Mucosa of descending colon (tissue), 3 donors: ENCODE data around the gene MRPS35. TPM values are rescaled to one million over a fixed set of nuclear protein-coding genes. Genes with fewer than 3 reads are reported as not detected.

Source experiments
- ATAC-seq: fragments of 200-7000 bp; cut with Tn5 transposase; one replicate; pipeline ENCODE4 v1.9.1; 2020; ENCODE audit warnings: mild to moderate bottlenecking, moderate library complexity
- DNase-seq, 3 donors: peaks; one replicate each; pipeline ENCODE4 v3.0.0-alpha.2; 2020
- H3K36me3 ChIP-seq: fragments of 200-600 bp; one replicate; pipeline ENCODE4 v1.8.0; 2021; ENCODE audit warnings: low read depth, mild to moderate bottlenecking
- H3K4me1 ChIP-seq: fragments of 200-600 bp; one replicate; pipeline ENCODE4 v1.8.0; 2021; ENCODE audit warnings: low read depth, mild to moderate bottlenecking
- H3K4me3 ChIP-seq: fragments of 200-600 bp; one replicate; pipeline ENCODE4 v1.8.0; 2021; ENCODE audit warnings: mild to moderate bottlenecking
- H3K9me3 ChIP-seq: fragments of 200-600 bp; one replicate; pipeline ENCODE4 v1.8.0; 2021; ENCODE audit warnings: mild to moderate bottlenecking
- intact Hi-C, 2 donors: fragments of 100-400 bp; cut with DNase I in 1 of 2; cut with micrococcal nuclease in 1 of 2; formaldehyde crosslinking; loops; one replicate each; pipeline versions ENCODE4 v1.11.0 to v1.11.1; 2022; cut with DNase I, micrococcal nuclease
- total RNA-seq, 3 donors: library from RNA; stranded (reverse); fragmentation: NEBNext Ultra II Directional in 2 of 3; extraction: Animal tissue kit (Norgen Biotek cat#: 25700) in 2 of 3; gene quantifications; one replicate each; pipeline versions ENCODE4 v1.2.1 to v1.2.4, GENCODE V29; 2021 to 2023
- TF ChIP-seq, protein P1 (sequence below): fragments of 200-600 bp; IDR thresholded peaks from one replicate; pipeline ENCODE4 v1.8.0; 2022; ENCODE audit warnings: antibody characterized with exemption, mild to moderate bottlenecking
- donor health status: DM: no; HTN: no; CAD: no; lungs with moderate emphysema.
- donor health status: DM: no; HTN: no; CAD: no.
- donor health status: DM: no; HTN: yes; CAD: no.

Gene MRPS35
- total RNA-seq, 3 donors from 2014 or later, result 50.2 to 72.6 (median 67.3) TPM

DNA sequence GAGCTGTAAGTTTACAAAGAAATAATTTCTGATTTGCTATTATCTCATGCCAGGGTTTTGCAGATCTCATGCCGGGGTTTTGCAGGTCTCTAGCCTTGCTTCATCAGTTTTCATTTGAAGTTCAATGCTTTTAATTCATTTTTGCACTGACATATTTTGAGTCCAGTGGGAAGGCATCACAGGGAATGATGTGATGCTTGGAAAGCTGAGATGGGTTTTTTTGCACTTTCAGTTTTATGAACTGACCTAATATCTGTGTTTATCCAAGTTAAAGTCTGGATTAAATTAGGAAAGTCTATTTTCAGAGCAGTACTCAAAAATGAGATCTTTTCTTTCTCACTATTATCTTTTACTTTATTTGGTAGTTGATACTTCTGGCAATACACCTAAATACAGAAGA lies 38.0 kb upstream of the MRPS35 start:
- H3K4me3 ChIP-seq, result no peak overlapping the region
- H3K9me3 ChIP-seq, result no peaks in the 10 kb centered on the region
- ATAC-seq (no peak), DNase-seq (no peak)
- H3K4me1 ChIP-seq, result no peaks in the 10 kb centered on the region
- intact Hi-C loops, result no loop called here
- no peaks in the 10 kb centered on the region for H3K36me3 ChIP-seq
- TF ChIP-seq, protein P1, sequence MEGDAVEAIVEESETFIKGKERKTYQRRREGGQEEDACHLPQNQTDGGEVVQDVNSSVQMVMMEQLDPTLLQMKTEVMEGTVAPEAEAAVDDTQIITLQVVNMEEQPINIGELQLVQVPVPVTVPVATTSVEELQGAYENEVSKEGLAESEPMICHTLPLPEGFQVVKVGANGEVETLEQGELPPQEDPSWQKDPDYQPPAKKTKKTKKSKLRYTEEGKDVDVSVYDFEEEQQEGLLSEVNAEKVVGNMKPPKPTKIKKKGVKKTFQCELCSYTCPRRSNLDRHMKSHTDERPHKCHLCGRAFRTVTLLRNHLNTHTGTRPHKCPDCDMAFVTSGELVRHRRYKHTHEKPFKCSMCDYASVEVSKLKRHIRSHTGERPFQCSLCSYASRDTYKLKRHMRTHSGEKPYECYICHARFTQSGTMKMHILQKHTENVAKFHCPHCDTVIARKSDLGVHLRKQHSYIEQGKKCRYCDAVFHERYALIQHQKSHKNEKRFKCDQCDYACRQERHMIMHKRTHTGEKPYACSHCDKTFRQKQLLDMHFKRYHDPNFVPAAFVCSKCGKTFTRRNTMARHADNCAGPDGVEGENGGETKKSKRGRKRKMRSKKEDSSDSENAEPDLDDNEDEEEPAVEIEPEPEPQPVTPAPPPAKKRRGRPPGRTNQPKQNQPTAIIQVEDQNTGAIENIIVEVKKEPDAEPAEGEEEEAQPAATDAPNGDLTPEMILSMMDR, result no peak

DNA sequence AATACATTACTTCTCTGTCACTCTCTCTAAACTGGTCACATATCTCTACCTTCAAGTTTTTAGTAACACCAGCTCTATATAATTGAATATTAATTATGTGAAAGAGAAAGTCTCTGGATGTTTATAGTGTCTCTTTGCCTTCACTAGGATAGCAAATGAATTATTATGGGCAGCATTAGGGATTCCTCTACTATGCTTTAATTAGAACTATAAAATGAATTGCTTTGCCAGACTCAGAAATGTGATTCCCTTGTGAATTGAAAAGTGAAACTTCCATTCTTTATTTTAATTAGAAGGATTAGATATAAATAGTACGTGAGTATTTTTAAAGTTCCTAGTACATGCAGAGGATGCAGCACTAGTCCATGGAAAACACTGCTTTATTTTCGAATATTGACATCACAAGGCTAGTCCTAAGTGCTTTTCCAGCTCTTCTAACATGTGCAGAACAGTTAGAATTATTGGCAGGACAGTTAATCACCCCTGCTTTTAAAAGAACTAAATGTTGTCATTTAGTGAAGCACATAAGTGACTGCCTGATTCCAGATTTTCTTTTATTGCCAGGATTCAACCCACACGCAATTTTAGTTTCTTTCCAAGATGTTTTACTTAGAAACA lies 37.4 kb upstream of the MRPS35 start:
- Histone ChIP-seq H3K4me1 (no peaks in the 10 kb centered on the region), H3K4me3 (no peak overlapping the region), H3K9me3 (no peaks in the 10 kb centered on the region), H3K36me3 (no peaks in the 10 kb centered on the region)
- TF ChIP-seq, protein P1, result no peak
- intact Hi-C loops, result no loop called here
- DNase-seq, result no peak
- ATAC-seq, result no peak

DNA sequence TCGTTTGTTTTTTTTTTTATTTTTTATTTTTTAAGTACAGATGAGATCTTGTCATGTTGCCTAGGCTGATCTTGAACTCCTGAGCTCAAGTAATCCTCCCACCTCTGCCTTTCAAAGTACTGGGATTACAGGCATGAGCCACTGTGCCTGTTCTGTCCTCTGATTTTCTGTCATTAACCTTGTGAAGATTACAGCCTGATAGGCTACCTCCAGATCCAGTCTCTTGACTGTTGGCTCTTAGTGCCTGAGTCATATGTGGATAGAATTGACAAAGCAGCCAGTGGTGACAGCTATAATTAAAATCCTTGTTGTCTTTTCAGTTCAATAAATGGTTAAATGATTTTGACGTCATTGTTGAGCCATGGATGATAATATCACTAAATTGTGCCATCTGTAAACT lies 35.6 kb upstream of the MRPS35 start:
- no peaks in the 10 kb centered on the region for H3K36me3 ChIP-seq
- H3K9me3 ChIP-seq, result no peaks in the 10 kb centered on the region
- no peaks in the 10 kb centered on the region for H3K4me1 ChIP-seq
- TF ChIP-seq, protein P1, result no peak
- DNase-seq (no peak), ATAC-seq (no peak)
- intact Hi-C loops, result no loop called here
- no peak overlapping the region for H3K4me3 ChIP-seq

DNA sequence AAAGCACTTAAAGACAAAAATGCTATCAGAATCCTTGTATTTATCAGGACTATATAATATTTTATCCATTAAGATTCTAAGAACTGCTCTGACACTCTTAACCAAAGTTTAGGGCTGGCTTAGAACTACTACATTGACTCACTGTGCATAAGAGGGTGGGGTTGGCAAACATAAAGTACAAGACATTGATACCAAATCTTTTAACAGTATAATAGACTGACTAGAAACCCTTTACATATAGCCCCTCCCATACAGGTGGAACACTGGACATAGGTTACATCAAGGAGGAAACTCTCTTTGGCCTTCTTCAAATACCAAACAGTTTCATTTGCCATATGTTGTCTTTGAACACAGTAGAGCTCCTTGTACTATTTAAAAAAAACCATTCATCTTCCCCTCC lies 30.0 kb upstream of the MRPS35 start:
- Histone ChIP-seq H3K9me3 (no peaks in the 10 kb centered on the region), H3K36me3 (no peaks in the 10 kb centered on the region), H3K4me3 (no peak overlapping the region), H3K4me1 (peaks cover 16% of the 10 kb centered on the region)
- TF ChIP-seq, protein P1, result no peak
- intact Hi-C loops, result no loop called here
- ATAC-seq (peak; percentile 89), DNase-seq (no peak)

DNA sequence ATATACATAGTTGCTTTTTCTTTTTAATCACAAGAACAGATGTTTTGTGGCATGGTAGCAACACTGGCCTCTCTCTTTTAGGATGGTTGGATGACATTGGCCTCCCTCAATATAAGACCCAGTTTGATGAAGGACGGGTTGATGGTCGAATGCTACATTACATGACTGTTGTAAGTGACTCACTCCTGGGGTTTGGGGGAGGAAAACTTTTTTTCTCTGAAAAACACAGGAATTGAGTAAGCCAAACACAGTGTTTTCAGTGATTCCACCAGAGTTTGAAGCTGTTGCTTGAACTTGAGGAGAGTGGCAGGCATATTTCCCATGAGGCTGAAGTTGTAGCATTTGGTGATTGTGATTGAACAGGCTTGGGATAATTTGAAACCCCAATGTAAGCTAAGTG lies 28.1 kb upstream of the MRPS35 start:
- no peak for ATAC-seq
- TF ChIP-seq, protein P1, result no peak
- intact Hi-C loops, result no loop called here

DNA sequence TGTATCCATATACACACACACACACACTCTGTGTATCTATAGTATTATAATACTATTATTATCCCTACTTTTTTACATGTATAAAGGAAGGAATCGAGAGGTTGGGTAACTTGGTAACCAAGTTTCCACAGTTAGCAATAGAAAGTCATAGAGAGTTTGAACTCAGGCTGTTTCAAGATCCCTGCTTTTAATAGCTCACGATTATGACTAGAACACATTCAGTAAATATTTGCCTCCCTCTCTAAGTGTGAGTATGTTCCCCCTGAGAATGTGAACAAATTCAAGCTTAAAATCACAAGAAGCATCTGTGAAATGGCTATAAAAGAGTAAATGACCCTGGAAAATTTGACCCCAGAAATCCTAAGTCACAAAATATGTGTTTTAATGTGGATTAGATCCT lies 25.4 kb upstream of the MRPS35 start:
- ATAC-seq (peak; percentile 54), DNase-seq (no peak)
- TF ChIP-seq, protein P1, result no peak
- Histone ChIP-seq H3K4me3 (no peak overlapping the region), H3K9me3 (no peaks in the 10 kb centered on the region), H3K4me1 (peaks cover 24% of the 10 kb centered on the region), H3K36me3 (no peaks in the 10 kb centered on the region)
- intact Hi-C loops, result no loop called here

More for the DNA sequence above, 28.1 kb upstream of the MRPS35 start:
- no peak overlapping the region for H3K4me3 ChIP-seq
- no peaks in the 10 kb centered on the region for H3K36me3 ChIP-seq
- H3K4me1 ChIP-seq, result peaks cover 24% of the 10 kb centered on the region
- H3K9me3 ChIP-seq, result no peaks in the 10 kb centered on the region
- DNase-seq, result no peak
